Trophoblast cell (in vitro differentiated cells and primary cell): ENCODE measurements around the gene MIA2.
A peak's percentile ranks its signal among the peaks of the same experiment; 100 is the strongest.
"Not testable (repeated sequence)": the region's sequence is repeated elsewhere in the genome, so short reads cannot be mapped to it uniquely, and the experiment has no call there.

Source experiments
- DNase-seq, 2 donors: peaks; one replicate each; pipeline ENCODE4 v3.0.0-alpha.2; 2016
- H2AFZ ChIP-seq: 2 replicates; pipeline ENCODE4 v1.6.1; 2013; ENCODE audit warnings: low read length, moderate library complexity, mild to moderate bottlenecking; ENCODE audit not compliant: insufficient read depth, poor library complexity
- H2AK5ac ChIP-seq: 2 replicates; pipeline ENCODE4 v1.6.1; 2013; ENCODE audit warnings: mild to moderate bottlenecking, low read length
- H2BK120ac ChIP-seq: 2 replicates; pipeline ENCODE4 v1.6.1; 2013; ENCODE audit warnings: low read length, mild to moderate bottlenecking, moderate library complexity; ENCODE audit not compliant: insufficient read depth, poor library complexity
- H2BK12ac ChIP-seq: 2 replicates; pipeline ENCODE4 v1.6.1; 2013; ENCODE audit warnings: mild to moderate bottlenecking, low read length, moderate library complexity
- H2BK5ac ChIP-seq: 2 replicates; pipeline ENCODE4 v1.6.1; 2013; ENCODE audit warnings: low read length, low read depth, moderate library complexity, mild to moderate bottlenecking; ENCODE audit not compliant: poor library complexity
- H3K14ac ChIP-seq: 2 replicates; pipeline ENCODE4 v1.6.1; 2013; ENCODE audit warnings: mild to moderate bottlenecking, low read length
- H3K18ac ChIP-seq: 2 replicates; pipeline ENCODE4 v1.6.1; 2013; ENCODE audit warnings: mild to moderate bottlenecking, low read length
- H3K23ac ChIP-seq: 2 replicates; pipeline ENCODE4 v1.6.1; 2013; ENCODE audit warnings: low read length
- H3K27ac ChIP-seq: 2 replicates; pipeline ENCODE4 v1.5.1; 2013; ENCODE audit warnings: low read depth, mild to moderate bottlenecking, inconsistent platforms, low read length, moderate library complexity
- H3K27me3 ChIP-seq: 2 replicates; pipeline ENCODE4 v1.6.1; 2013; ENCODE audit warnings: inconsistent platforms, mild to moderate bottlenecking, low read length, moderate library complexity; ENCODE audit not compliant: insufficient read depth
- H3K36me3 ChIP-seq, 2 experiments: 1 replicate in 1 of 2; 2 replicates in 1 of 2; pipeline ENCODE4 v1.6.1; 2013; ENCODE audit warnings: low read length in 2 of 2, mild to moderate bottlenecking in 2 of 2, moderate library complexity in 1 of 2; ENCODE audit not compliant: insufficient read depth in 2 of 2, control insufficient read depth in 1 of 2
- H3K4ac ChIP-seq: 2 replicates; pipeline ENCODE4 v1.6.1; 2013; ENCODE audit warnings: low read depth, mild to moderate bottlenecking, low read length, moderate library complexity
- H3K4me1 ChIP-seq, 2 experiments: 1 replicate in 1 of 2; 2 replicates in 1 of 2; pipeline ENCODE4 v1.6.1; 2013; ENCODE audit warnings: low read length in 2 of 2, mild to moderate bottlenecking in 2 of 2, moderate library complexity in 1 of 2; ENCODE audit not compliant: insufficient read depth in 2 of 2, control insufficient read depth in 1 of 2
- H3K4me2 ChIP-seq: 2 replicates; pipeline ENCODE4 v1.6.1; 2013; ENCODE audit warnings: inconsistent platforms, mild to moderate bottlenecking, low read length, moderate library complexity
- H3K4me3 ChIP-seq: 2 replicates; pipeline ENCODE4 v1.5.1; 2013; ENCODE audit warnings: mild to moderate bottlenecking, low read depth, low read length, inconsistent platforms
- H3K79me1 ChIP-seq: one replicate; pipeline ENCODE4 v1.6.1; 2013; ENCODE audit warnings: low read length
- H3K79me2 ChIP-seq: 2 replicates; pipeline ENCODE4 v1.6.1; 2013; ENCODE audit warnings: low read length, mild to moderate bottlenecking; ENCODE audit not compliant: control insufficient read depth, insufficient read depth, poor library complexity
- H3K9ac ChIP-seq: 2 replicates; pipeline ENCODE4 v1.6.1; 2013; ENCODE audit warnings: mild to moderate bottlenecking, low read length
- H3K9me3 ChIP-seq: 2 replicates; pipeline ENCODE4 v1.6.1; 2013; ENCODE audit warnings: low read depth, mild to moderate bottlenecking, control low read depth, inconsistent platforms, low read length; ENCODE audit not compliant: insufficient read depth
- H4K12ac ChIP-seq: 2 replicates; pipeline ENCODE4 v1.6.1; 2013; ENCODE audit warnings: low read depth, mild to moderate bottlenecking, low read length, moderate library complexity
- H4K8ac ChIP-seq: 2 replicates; pipeline ENCODE4 v1.6.1; 2013; ENCODE audit warnings: low read depth, mild to moderate bottlenecking, low read length, moderate library complexity
- H4K91ac ChIP-seq: one replicate; pipeline ENCODE4 v1.6.1; 2013; ENCODE audit warnings: low read depth, mild to moderate bottlenecking, low read length, moderate library complexity
- WGBS: extraction: QIAGEN DNeasy Blood & Tissue Kit; methylation state at CpG from one replicate; pipeline ENCODE4 v1.1.7; 2013; ENCODE audit warnings: missing lambda C conversion rate; ENCODE audit not compliant: insufficient read length, insufficient coverage; ENCODE audit errors: extremely low coverage; 5-methylcytosine and 5-hydroxymethylcytosine counted together

Gene MIA2

DNA sequence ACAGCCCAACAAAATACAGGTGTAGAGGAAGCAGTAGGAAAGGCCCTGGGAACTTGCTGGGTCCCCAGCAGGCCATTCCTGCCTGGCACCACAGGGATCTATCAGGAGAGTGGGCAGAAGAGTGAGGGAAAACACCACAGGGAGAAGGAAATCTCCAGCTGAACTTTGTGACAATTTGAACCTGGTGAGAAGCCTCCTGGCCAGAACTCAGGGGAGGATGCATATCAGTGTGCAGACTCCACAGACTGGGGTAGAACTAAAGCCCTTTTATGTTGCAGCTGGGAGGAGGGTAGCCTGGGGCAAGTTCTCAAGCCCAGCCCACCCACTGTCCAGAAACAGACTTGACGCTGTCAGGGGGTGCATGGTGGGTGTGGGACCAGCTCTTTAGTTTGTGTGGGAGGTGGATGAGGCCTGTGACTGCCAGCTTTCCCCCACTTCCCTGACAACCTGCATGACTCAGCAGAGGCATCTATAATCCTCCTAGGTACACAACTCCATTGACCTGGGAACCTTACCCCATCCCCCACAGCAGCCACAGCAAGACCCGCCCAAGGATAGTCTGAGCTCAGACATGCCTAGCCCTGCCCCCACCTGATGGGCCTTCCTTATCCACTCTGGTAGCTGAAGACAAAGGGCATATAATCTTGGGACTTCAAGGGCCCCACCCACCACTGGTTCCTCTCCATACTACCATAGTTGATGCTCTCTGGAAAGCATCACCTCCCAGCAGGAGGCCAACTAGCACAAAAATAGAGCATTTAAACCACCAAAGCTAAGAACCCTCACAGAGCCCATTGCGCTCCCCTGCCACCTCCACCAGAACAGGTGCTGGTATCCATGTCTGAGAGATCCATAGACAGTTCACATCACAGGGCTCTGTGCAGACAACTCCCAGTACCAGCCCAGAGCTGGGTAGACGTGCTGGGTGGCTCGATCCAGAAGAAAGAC lies 29.8 kb upstream of the MIA2 start:
- Histone ChIP-seq H3K79me2 (no peaks in the 10 kb centered on the region), H3K27me3 (no peaks in the 10 kb centered on the region), H3K79me1 (peaks cover 11% of the 10 kb centered on the region), H3K9ac (no peak overlapping the region), H3K14ac (peak overlapping the region; percentile 33), H4K91ac (peak overlapping the region; percentile 58), H2AFZ (peak overlapping the region; percentile 15), H3K4ac (no peak overlapping the region), H3K18ac (peak overlapping the region; percentile 7), H3K4me1 (peaks cover 12 to 14% of the 10 kb centered on the region in 2 experiments), H3K4me2 (peak overlapping the region; percentile 33), H3K4me3 (no peak overlapping the region), H4K8ac (peak overlapping the region; percentile 72), H2BK5ac (peak overlapping the region; percentile 52), H3K23ac (no peak overlapping the region), H2BK120ac (peak overlapping the region; percentile 81), H2AK5ac (peak overlapping the region; percentile 15), H3K27ac (peak overlapping the region; percentile 75), H3K9me3 (no peaks in the 10 kb centered on the region), H4K12ac (peak overlapping the region; percentile 34), H3K36me3 (no peaks in the 10 kb centered on the region), H2BK12ac (peak overlapping the region; percentile 86)
- DNase-seq, result no peak
- no CpG with 5 or more reads among the region's 5 CpGs for WGBS

GRCh38 chr14:39207430-39207829 lies 26.3 kb upstream of the MIA2 start:
- not testable (repeated sequence) for H2BK5ac ChIP-seq, H3K9ac ChIP-seq, H3K9me3 ChIP-seq, H4K8ac ChIP-seq, DNase-seq, H3K23ac ChIP-seq, H3K27me3 ChIP-seq, H3K14ac ChIP-seq, H3K4ac ChIP-seq, H3K79me2 ChIP-seq, H2AK5ac ChIP-seq, H3K36me3 ChIP-seq, H3K18ac ChIP-seq, H2BK120ac ChIP-seq, H3K4me2 ChIP-seq, H2BK12ac ChIP-seq, H4K12ac ChIP-seq, H3K4me3 ChIP-seq, H4K91ac ChIP-seq, H2AFZ ChIP-seq, H3K27ac ChIP-seq
- Histone ChIP-seq H3K4me1 (peaks cover 12 to 16% of the 10 kb centered on the region in 2 experiments), H3K79me1 (peaks cover 11% of the 10 kb centered on the region)
- WGBS, result no CpG with 5 or more reads among the region's 2 CpGs

GRCh38 chr14:39211109-39211741 lies 22.5 kb upstream of the MIA2 start:
- Histone ChIP-seq H3K18ac (no peak overlapping the region), H4K8ac (no peak overlapping the region), H3K27me3 (no peaks in the 10 kb centered on the region), H2BK12ac (no peak overlapping the region), H3K79me1 (no peaks in the 10 kb centered on the region), H4K12ac (no peak overlapping the region), H2BK5ac (no peak overlapping the region), H2BK120ac (no peak overlapping the region), H3K9me3 (no peaks in the 10 kb centered on the region), H3K14ac (no peak overlapping the region), H3K23ac (no peak overlapping the region), H2AFZ (no peak overlapping the region), H2AK5ac (no peak overlapping the region), H4K91ac (no peak overlapping the region), H3K4me1 (peaks cover 3% of the 10 kb centered on the region in 2 experiments), H3K4me2 (no peak overlapping the region), H3K4me3 (no peak overlapping the region), H3K36me3 (no peaks in the 10 kb centered on the region), H3K4ac (no peak overlapping the region), H3K79me2 (no peaks in the 10 kb centered on the region), H3K27ac (no peak overlapping the region), H3K9ac (no peak overlapping the region)
- WGBS, result no CpG with 5 or more reads among the region's 15 CpGs
- no peak for DNase-seq

DNA sequence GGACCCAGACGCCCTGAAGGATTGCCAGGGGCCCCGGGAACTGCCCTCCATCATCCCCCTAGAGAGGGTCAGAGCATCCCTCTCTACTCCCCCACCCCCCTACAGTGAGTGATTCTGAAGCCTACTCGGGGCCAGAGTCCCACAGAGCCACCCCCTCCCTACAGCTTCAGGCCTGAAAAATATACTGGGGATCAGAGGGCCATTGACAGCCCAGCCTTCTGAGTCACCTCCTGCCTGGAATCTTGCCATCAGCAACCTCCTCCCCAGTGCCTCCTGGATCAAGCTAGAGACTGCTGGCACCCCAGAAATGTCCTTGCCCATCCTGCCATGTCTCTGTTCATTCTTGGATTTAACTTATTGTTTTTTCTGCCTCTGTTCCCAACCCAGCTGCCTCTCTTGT lies 21.7 kb upstream of the MIA2 start:
- Histone ChIP-seq H3K9me3 (no peaks in the 10 kb centered on the region), H3K79me2 (no peaks in the 10 kb centered on the region), H3K14ac (no peak overlapping the region), H3K9ac (no peak overlapping the region), H3K27ac (no peak overlapping the region), H3K36me3 (no peaks in the 10 kb centered on the region), H2AFZ (no peak overlapping the region), H3K4me2 (no peak overlapping the region), H2AK5ac (no peak overlapping the region), H3K18ac (no peak overlapping the region), H3K4ac (no peak overlapping the region), H4K8ac (no peak overlapping the region), H3K27me3 (no peaks in the 10 kb centered on the region), H2BK5ac (no peak overlapping the region), H3K23ac (no peak overlapping the region), H2BK12ac (no peak overlapping the region), H3K4me3 (no peak overlapping the region), H4K12ac (no peak overlapping the region), H3K4me1 (peaks cover 3% of the 10 kb centered on the region in 2 experiments), H3K79me1 (no peaks in the 10 kb centered on the region), H2BK120ac (no peak overlapping the region), H4K91ac (no peak overlapping the region)
- WGBS, result no CpG with 5 or more reads among the region's 3 CpGs
- DNase-seq, result no peak
